Stimulated activated naive CD8-positive, alpha-beta T cell treated with anti-CD3 and anti-CD28 coated beads, Interleukin-15, Interleukin-2, amounts not matched to agents 100 U/mL and 50 U/mL, for 24 hours (primary cell): ENCODE measurements around the gene SMARCA1.

Experiments used
- ATAC-seq: fragments of 150-1000 bp; cut with Tn5 transposase; one replicate; pipeline ENCODE4 v1.10.0; 2021
- DNase-seq: peaks from one replicate; pipeline ENCODE4 v3.0.0; 2021

The SMARCA1 gene

DNA sequence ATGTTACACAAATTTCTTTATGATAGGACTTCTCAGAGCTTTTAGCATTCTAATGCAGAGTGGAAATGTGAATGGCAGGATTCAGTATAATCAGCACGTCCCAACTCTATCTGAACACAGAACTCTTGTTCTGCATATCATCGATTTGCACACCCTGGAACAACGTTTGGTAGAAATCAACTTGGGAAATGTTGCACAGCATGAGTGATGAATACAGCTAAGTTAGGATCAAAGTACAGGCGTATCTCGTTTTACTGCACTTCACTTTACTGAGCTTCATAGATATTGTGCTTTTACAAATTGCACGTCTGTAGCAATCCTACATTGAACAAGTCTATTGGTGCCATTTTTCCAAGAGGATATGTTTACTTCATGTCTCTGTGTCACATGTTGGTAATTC, 70.8 kb downstream of the SMARCA1 start:
- no peak for DNase-seq

DNA sequence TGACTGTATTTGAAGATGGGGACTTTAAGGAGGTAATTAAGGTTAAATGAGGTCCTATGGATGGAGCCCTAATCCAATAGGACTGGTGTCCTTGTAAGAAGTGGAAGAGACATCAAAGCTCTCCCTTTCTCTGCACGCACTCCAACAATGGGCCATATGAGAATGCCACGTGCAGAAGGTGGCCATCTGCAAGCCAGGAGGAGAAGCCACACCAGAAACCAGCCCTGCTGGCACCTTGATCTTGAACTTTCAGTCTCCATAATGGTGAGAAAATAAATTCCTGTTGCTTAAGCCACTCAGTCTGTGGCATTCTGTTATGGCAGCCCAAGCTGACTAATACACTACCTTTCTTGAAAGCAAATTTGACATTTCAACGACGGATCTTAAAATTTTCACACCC, 73.2 kb downstream of the SMARCA1 start:
- DNase-seq: no peak
- ATAC-seq: no peak

More for the DNA sequence above, 70.8 kb downstream of the SMARCA1 start:
- ATAC-seq: no peak

DNA sequence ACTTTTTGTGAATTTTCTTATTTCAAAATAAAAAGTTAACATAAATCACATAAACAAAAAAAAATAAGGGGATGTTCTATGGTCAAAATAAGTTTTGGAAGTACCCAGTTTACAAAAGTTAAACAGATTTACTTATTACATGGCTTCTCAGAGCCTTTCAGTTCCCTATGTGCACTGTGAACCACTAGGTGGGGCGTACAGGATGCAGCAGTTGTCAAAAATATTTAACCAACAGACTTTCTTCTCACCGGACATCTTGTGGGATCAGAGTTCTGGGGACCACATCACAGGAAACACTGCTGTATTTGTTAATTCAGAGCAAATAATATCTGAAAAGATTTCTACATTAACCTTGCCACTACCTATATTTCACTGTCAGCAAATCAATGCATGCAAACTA, 74.1 kb downstream of the SMARCA1 start:
- DNase-seq (no peak), ATAC-seq (no peak)

DNA sequence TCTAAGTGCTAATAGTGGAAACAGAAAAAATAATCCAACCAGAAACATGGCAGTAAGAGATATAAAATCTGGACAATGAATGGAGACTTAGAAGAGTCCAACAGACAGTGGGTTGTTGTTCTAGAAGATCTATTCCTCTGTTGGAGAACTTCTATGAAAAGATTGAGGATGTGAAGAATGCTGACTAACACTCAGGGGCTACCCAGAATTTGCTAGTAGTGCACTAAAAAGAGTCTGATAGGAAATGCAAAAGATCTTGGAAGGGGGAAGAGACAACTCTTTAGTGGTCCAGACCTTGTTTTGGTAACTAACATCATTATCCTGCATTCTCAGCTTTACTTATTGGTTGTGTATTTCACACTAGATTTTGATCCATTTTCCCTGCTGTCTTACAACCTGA, 77.9 kb downstream of the SMARCA1 start:
- DNase-seq (no peak), ATAC-seq (no peak)

DNA sequence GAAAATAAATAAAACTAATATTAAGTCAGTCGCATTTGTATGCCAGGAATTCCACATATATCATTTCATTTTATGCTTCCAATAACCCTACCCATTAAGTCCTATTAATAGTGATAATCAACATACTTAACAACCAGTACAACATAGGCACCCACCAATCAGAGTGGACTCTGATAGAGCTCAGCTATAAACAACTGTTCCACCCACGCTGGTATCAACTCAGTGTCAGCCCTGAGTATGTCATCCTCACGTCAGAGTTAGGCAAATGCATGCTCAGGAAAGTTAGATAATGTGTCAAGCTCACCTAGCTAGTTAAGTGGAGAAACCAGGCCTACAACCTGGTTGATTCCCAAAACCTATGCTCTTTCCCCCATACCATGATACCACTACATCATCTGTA, 89.3 kb downstream of the SMARCA1 start:
- no peak for ATAC-seq
- no peak for DNase-seq

DNA sequence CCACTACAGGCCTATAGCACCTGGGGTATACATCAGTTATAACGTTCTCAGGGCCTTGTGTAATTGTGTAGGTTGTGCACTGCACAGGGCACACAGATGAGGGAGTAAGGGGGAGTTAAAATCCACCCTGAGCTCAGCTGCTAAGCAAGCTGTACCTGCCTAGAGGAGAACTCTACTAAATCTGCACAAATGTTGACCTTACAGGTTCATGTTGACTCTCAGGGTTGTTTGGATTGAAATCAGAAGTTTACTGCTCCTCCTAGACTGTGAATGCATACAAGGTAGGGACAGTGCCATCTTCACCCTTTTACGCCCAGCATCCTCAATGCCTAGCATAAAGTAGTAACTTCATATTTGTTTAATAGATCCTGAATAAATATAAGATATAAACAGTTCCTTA, 89.8 kb downstream of the SMARCA1 start:
- ATAC-seq (no peak), DNase-seq (no peak)

DNA sequence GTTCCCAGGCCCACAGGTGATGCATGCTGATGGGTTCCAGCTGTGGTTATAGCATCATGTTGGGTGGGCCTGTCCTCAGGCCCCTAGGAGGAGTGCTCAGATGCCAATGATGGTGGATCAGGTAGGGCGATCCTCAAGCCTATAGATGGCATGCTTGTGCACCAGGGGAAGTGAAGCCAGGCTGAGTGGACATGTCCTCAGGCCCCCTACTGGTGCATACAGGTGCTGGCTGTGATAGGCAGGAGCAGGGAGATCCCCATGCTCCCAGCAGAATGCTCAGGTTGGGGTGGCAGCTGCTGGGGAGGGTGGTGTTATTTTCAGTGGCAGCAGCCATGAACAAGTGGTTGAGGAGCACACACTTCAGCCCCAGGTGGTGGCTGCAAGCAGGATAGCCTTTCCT, 96.0 kb downstream of the SMARCA1 start:
- ATAC-seq (no peak), DNase-seq (no peak)

DNA sequence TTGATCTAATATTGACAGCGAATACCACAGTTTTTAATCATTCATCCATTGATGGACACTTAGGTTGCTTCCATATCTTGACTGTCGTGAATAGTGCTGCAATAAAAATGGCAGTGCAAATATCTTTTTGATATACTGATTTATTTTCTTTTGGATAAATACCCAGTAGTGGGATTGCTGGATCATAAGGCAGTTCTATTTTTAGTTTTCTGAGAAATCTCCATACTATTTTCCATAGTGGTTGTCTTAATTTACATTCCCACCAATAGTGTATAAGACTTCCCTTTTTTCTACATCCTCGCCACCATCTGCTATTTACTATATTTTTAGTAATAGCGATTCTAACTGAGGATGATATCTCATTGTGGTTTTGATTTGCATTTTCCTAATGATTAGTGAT, 100.1 kb downstream of the SMARCA1 start:
- ATAC-seq: no peak

DNA sequence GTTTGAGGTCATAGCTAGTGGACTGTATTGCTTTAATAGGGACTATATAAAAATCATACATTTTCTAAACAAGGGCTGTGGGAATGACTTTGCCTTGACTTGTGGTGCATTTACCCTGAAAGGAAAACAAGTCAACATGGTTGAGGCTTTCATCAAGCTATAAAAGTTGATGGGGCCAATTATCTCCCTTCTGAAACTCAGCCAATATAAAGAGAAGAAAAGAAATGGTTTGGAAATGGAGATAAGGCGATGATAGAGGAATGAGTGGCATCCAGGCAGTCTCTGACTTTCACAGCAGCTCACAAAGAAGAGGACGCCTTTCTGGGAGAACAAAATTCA, 118.7 kb downstream of the SMARCA1 start:
- DNase-seq (no peak), ATAC-seq (no peak)

More for the DNA sequence above, 100.1 kb downstream of the SMARCA1 start:
- DNase-seq: no peak

DNA sequence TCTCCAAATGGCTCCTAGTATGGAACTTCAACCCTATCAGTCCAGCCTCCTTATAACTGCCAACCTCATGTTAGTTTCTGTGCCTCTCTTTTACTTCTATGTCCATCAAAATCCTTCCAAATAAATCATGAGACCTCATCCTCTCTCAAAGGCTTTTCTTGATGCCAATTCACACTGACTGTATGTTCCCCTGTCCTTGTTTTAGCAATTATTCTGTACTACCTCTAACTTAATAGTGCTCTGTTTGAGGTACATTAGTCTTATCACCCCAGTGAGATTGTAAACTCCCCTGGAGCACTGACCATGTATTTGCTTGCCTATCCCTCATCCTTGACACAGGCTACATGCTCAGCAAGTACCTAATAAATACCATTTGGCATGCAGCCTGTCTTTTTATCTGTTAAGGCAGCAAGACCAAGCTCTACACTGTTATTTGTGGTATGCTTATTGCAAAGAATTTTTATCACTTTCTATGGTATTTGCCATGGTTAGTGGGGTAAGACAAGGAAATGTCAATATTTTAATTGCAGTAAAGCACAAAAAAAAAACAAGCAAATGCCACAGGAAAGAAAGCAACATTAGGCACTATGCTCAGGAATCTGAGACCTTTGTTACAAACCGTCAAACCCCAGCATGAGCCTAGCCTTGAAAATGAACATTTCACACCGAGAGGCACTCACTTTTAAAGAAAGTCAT, 119.2 kb downstream of the SMARCA1 start:
- ATAC-seq (no peak), DNase-seq (no peak)
